Kidney glomerular epithelial cell (primary cell): Measurements from ENCODE around the gene SUN2.
A peak's percentile ranks its signal among the peaks of the same experiment; 100 is the strongest.

Experiments
- DNase-seq: peaks from one replicate; lab custom pipeline; 2025; lab: John Stamatoyannopoulos, UW

Gene SUN2

GRCh38 chr22:38753948-38754750, 1.6 kb downstream of the SUN2 start:
- DNase-seq: peak; percentile 21

GRCh38 chr22:38751422-38752346, 4.1 kb downstream of the SUN2 start:
- DNase-seq: no peak

GRCh38 chr22:38751066-38751421, 4.8 kb downstream of the SUN2 start:
- no peak for DNase-seq

- no peak for DNase-seq
These were observed 5.2 kb downstream of the SUN2 start for GRCh38 chr22:38750638-38751037.

GRCh38 chr22:38750104-38750503, 5.7 kb downstream of the SUN2 start:
- DNase-seq: no peak

- DNase-seq: no peak
These were observed 7.2 kb downstream of the SUN2 start for GRCh38 chr22:38748487-38749136.

GRCh38 chr22:38745676-38746460, 9.9 kb downstream of the SUN2 start:
- no peak for DNase-seq

- DNase-seq: no peak
These were observed 10.8 kb downstream of the SUN2 start for GRCh38 chr22:38744981-38745380.

- no peak for DNase-seq
These were observed 13.4 kb downstream of the SUN2 start for GRCh38 chr22:38742176-38742942.

GRCh38 chr22:38741576-38741975, 14.2 kb downstream of the SUN2 start:
- DNase-seq: no peak

- DNase-seq: no peak
These were observed 14.6 kb downstream of the SUN2 start for GRCh38 chr22:38741166-38741565.

GRCh38 chr22:38740754-38741153, 15.0 kb downstream of the SUN2 start:
- DNase-seq: no peak

- no peak for DNase-seq
These were observed 15.6 kb downstream of the SUN2 start for GRCh38 chr22:38740116-38740723.

- no peak for DNase-seq
These were observed 16.3 kb downstream of the SUN2 start for GRCh38 chr22:38739300-38740055.

GRCh38 chr22:38738475-38739070, 17.2 kb downstream of the SUN2 start:
- no peak for DNase-seq

GRCh38 chr22:38737302-38738060, 18.3 kb downstream of the SUN2 start:
- DNase-seq: no peak

GRCh38 chr22:38736257-38736570, 19.6 kb downstream of the SUN2 start:
- DNase-seq: no peak

- DNase-seq: no peak
These were observed 20.1 kb downstream of the SUN2 start for GRCh38 chr22:38735465-38736256.
